Left renal cortex interstitium (tissue), 4 donors: ENCODE results near the gene TBPL1. TPM values are rescaled to one million over a fixed set of nuclear protein-coding genes. Genes with fewer than 3 reads are reported as not detected.
"Not testable (repeated sequence)": the region's sequence is repeated elsewhere in the genome, so short reads cannot be mapped to it uniquely, and the experiment has no call there.

Source experiments
- DNase-seq, 4 donors: peaks; one replicate each; pipeline ENCODE4 v3.0.0-alpha.2; 2013; ENCODE audit warnings: low read depth in 4 of 4, low spot score in 2 of 4, missing footprints in 1 of 4
- polyA plus RNA-seq, 4 donors: library from polyadenylated mRNA; unstranded; fragments of 120-200 nt; gene quantifications; one replicate each; pipeline ENCODE4 v1.2.1, GENCODE V29; 2013; ENCODE audit not compliant: insufficient read length in 4 of 4

TBPL1 gene
- polyA plus RNA-seq, 4 donors: 43.5 to 56.4 (median 48.4) TPM

DNA sequence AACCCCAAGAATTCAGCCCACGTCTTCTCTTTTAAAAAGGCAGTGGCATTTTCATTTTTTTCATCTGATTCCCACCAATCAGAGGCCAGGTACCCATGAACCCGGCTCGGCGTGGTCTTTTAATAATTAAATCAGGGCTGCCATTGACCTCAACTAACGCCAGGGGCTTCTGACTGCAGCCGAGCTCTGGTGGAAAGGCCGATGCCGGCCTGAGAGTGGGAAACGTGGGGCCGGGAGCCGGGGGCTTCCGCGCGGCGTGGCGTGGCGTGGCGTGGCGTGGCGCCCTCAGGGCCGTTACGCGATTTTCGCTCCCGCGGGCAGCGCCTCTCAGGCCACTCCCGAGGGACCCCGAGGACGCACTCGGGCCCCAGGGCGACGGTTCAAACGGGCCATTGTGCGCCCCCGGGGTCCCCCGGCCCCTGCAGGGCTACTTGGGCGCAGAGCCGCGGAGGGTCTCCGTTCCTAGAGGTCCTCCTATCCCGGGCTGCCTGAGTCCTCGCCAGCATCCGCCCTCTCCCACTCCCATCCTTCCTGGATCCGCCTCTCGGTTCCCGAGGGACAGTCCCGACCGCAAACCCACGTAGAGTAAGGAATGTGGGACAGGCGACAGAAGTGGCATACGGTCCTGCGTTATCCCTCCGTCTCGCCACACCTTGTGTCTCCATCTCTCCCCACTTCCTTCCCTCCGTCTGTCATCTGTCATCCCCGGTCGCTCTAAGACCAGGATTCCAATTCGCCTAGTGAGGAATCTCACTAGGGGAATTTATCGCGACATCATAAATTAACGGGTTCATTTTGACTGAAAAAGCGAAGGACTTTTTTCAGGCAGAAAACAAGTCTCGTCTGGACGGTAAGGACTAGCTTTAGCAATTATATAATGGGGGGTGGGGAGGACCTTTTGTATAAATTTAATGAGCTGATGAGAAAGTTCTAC is 876 bp upstream of the TBPL1 start:
- peak; percentile 46 to 84 (median 62) for DNase-seq

DNA sequence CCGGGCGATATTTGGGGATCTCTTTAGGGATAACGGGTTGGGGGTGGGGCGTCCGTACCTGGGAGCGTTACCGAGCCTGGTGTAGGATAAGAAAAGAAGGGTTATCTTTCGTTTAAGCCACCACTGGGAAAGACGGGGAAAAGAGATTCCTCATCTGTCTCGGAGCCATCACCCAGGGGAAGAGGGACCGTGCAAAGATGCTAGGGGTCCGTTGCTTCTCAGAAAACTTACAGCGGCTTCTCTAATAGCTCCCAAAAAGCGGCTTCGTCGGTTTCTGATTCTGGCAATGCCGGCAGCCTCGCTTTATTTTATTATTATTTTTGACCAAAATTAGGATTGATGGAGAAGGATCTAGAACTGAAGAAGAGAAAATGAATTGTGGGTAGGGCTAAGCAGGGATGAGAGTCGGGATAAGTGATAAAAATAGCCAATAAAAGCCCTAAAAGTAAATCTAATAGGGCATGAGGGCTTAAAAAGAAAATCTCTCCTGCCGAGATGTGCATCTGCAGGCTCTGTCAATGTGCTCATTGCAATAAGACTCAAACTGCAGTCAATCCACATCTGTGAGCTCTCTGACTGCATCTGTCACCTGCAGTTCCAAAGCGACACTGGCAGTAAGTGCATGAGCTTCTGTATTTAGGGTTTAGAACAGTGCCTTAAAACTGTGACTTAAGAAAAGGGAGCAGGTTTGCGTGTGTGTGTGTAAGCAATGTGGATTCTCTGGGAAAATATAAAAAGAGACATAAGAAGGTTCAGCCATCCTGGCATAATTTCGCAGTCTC is 801 bp downstream of the TBPL1 start:
- DNase-seq: no peak

DNA sequence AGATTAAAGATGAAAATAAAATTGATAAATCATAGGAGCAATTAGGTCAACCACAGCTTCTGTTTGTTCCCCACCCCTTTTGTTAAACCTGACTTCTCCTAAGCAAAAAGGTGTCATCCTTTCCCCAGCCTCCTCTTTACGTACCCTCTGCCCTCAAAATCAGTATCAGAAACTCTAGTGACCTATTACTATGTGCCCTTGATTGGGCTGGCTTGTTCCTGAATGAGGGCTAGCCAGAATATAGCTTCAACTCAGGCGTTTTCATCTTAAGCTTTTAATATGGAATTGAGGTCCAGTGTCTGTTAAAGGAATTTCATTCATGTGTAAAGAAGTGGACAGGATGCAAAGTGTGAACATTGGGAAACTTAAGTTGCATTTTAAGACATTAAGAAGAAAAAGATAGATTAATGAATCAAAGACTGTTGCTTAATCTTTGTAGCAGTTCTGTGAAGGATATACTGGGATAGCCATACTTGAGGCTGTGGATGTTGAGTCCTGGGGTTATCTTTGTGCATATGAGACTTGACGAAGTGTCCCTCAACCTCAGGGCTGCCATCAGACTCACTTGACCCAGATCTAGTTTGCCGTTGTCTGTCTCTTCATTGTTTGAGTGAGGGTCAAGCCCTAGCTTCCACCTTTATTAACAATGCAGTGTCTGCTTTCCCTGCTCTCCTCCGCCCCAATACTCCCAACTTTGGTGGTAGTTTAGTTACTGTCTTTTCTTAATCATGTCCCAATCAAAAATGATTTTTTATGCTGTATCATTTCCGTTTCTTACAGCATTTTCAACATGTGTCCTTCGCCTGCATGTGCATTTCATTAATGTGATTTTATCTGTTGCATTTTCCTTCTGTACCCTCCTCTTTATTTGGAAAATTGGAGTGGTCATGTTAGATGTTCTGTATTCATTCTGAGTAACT is 1.9 kb downstream of the TBPL1 start:
- DNase-seq: no peak

DNA sequence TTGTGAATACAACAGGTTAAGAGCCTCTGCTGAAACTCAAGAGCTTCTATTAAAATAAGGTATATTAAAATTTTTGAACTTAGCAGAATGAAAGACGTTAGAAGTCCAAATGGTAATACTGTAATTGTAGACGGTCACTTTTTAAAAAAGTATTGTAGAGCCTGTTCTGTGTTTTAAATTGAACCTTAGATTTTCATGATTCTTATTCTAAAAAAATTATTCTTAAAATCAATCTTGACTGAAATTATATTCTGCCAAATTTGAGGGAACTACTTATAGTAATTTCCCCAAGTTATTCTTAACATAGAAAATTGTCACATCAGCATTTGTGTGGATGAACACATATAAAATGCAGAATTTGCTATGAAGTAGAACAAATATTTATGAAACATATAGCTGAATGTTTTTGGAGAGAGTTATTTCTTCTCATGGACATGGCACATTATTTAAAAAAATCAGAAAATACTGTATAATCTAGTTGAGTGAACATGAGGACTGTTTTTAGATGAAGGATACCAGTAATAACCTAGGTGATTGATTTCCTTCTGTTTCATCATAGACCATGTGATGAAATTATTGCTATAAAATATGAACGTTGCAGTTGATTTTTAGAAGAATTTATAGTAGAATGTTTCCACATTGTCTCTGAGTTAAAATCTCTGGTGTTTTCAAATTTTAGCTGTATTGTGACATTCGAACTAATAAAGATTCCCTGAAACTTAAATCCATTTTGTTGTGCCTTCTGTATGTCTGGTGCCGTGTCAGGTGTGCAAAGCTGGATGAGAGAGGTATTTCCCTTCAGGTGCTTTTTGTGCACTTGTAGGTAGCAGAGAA is 2.8 kb downstream of the TBPL1 start:
- no peak for DNase-seq

DNA sequence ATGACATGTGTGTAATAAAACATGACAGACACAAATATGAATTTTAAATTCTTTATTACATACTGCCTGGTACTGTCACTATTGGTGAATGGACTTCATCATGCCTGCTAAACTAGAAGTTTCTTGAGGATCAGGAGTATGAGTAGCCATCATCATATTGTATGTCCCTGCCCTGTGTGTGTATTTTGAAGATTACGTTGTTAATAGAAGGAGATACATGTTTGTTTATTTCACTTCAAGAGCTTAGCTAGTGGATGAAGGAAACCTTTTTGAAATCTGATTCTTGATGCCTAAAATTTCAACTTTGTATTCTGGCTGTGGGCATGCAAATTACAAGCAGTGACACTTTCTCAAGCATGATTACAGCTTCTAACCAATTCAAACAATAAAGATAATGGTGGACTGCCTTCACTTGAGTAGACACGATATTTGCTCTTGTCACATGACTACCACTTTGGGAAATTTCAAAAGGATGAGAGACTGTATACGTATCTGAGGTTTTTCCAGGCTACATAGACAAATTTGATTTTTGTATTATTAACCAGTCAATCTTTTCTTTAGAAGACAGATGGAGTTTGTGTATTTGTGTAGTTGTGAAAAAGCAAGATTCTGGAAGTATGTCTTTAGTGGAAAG is 3.5 kb downstream of the TBPL1 start:
- no peak for DNase-seq

DNA sequence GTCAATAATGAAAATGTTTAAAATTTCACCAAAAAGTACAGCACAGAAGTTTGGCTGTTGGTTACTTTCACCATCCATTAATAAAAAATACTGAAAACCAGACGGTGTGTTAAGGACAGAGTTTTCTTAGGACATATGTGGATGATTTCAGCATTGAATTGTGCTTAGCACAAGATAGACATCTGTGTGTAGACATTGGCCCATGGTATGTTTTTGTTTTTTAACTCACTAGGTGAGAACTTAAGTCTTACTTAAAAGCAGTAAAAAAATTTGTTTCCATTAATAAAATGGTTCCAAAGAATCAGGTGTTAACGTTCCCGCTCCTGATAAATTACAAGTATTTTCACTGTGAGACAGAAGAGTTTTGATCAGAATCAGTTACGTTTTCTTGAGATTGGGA is 4.2 kb downstream of the TBPL1 start:
- no peak for DNase-seq

DNA sequence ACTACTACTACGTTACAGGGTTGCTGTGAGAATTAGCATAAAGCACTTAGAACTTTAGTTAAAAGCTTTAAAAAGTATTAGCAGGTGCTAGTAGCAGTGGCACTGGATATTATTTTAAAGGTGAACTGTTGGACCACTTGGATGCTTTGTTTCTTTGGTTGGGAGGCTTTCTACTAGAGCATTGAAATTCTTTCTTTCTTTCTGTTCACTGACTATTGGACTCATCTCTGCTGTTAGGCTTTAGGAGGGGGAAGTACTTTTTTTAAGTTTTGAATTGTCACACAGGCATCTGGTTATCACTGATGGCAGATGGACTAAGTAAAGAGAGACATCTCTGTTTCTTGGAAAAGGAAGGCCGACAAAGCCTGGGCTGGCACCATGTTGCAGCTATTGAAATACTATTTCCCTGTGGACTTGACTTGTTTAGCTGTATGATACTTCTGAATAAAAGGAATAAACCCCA is 4.8 kb downstream of the TBPL1 start:
- DNase-seq: no peak

DNA sequence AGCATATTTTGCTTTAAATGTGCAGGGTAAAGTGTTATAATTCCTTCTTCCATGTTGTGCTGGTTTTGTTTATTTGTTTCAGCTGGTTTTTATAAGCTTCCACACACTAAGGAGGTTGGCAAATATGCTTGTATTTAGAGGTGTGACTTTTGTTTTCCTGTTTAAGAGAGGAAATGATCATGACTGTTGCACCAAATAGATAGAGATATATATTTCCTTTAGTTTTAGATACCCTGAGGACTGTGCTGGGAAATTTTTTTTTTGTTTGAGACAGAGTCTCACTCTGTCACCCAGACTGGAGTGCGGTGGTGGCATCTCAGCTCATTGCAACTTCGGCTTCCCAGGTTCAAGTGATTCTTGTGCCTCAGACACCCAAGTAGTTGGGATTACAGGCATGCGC is 5.8 kb downstream of the TBPL1 start:
- DNase-seq: no peak

DNA sequence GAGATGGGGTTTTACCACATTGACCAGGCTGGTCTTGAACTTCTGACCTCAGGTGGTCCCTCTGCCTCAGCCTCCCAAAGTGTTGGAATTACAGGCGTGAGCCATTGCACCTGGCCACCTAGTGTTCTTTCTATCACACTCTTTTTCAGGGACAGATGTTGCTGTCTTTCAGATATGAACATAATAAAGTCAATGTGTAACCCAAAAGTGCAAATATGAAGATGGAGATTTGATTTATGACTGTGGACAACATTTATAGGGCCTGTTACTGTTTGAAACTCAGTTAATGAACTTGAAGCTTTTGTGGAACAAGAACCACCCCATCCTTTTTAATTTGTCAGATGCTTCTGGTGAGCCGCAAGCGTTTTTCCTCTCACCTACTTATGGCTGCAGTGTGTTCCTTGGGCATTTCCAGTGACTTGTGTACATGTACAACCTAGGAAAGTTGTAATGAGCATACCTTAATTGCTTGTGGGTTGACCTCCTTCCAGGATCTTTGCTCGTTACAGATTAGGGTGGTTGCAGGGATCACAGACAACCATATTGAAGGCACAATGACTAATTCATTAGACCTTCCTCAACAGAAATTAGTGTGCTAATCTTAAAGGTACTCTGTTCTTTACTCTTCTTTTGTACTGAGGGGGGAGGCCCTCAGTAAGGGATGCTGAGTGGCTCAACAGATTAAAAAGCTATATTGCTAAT is 6.8 kb downstream of the TBPL1 start:
- DNase-seq: no peak

DNA sequence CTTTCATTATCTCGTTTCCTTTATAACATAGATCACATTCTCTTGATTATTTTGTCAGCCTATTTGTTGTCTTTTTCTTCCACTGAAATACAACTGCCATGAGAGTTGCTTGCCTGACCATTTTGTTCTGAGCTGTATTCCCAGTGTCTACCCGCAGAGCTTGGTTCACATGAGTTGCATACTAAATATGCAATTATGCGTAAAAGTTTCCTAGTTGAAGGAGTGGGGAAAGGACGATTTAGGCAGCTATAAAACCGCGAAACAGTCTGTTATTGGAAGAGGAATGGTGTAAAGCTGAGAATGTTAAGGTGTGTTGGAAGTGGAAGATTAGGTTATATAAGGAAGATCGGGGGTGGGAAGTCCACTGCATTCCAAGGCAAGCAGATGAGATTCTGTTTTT is 8.8 kb downstream of the TBPL1 start:
- DNase-seq: no peak

DNA sequence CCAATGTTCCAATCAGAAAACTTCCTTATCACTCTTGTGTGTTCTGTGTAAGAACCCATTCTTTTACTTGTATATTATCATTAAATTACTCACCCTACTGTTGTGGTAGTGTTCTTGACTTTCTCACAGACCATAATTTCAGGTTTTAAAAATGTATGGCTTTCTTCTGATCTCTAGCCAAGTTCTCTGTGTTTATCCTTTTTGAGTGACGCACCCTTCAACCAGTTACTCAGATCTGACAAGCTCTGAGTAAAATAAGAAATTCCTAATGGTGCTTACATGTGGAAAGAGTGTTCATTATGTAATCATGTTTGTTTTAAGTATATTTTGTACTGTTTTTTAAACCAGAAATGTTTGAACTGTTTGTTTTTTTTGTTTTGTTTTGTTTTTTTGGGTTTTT is 11.0 kb downstream of the TBPL1 start:
- no peak for DNase-seq

DNA sequence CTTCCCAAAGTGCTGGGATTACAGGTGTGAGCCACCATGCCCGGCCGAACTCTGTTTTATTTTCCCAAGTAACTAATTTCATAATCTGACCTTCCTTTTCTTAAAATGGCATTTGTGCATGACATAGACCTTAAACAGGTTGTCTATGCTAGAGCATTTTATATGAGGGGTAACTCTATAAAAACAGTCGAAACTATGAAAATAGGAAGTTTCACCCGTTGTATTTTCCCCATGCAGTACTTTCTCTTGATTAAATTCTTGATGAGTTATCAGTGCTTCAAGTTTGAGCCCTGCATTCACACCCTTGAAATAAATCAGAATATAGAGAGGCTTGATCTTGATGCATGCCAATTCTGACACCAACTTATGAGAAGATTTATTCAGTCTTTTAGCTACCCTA is 11.7 kb downstream of the TBPL1 start:
- DNase-seq: no peak

DNA sequence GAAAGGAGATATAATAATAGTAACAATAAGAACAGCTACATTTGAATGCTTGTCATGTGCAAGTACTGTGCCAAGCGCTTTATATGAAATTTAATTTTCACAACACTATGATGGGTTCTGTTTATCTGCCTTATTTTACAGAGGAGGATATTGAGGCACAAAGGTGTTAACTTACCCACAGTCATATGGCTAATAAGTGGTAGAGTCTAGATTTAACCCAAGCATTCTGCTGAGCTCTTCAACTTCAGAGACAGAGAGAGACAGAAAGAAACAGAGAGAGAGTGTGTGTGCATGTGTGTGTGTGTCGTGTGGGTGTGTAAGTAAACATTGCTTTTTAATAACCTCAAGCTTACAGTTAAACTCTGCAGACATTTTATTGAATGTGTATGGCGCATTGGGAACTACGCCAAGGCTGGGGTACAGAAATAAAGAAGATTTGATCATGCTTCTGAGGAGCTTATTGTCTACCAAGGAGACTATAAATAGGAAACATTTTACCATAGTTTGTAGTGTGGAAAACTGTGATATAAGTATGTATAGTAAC is 12.9 kb downstream of the TBPL1 start:
- no peak for DNase-seq

DNA sequence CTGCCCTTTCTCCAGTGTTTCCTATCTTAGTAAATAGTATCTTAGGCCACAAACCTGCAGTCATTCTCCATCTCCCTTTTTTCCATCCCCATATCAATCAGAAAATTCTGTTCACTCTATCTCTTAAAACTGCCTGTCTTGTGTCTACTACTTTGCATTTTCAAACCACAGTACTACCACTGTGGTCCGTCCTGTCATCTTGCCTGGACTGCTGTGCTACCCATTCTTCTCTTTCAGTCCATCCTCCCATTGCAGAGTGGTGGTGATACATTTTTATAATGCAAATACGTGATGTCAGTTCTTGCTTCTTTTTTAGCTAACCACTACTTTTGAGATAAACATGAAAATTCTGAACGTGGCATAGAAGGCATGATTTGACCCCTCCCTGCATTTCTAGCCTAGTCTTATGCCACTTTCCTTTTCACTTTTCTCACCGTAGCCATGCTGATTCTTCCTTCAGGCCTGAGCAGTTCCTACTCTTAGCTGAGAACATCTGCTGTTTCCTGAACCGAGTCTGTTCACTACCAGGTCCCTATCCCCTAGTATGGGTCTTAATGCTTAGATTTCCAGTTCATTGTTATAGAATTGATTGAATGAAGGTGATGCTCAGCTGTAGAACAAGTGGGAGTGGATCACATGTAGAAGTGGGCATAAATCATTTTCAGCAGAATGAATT is 13.8 kb downstream of the TBPL1 start:
- no peak for DNase-seq

DNA sequence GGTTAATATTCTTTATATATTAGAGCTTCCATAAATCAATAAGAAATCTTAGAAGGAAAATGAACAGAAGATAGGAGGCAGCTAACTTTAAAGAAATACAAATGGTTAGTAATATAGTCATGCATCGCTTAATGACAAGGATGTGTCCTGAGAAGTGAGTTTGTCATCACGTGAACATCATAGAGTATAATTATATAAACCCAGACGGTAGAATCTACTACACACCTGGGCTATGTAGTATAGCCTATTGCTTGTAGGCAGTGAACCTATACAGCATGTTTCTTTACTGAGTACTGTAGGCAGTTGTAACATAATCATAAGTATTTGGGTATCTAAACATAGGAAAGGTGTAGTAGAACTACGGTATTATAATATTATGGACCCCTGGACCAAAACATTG is 14.3 kb downstream of the TBPL1 start:
- no peak for DNase-seq

DNA sequence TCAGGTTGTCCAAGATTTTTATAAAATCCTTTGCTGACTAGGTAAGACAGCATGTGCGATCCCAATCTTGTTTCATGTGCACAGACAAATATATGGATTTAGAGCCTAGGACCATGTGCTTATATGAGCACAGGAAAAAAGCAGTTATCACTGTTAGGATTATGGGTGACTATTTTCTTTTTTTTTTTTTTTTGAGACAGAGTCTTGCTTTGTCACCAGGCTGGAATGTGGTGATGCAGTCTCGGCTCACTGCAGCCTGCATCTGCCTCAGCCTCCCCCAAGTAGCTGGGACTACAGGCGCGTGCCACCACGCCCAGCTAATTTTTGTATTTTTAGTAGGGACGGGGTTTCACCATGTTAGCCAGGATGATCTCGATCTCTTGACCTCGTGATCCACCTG is 14.8 kb downstream of the TBPL1 start:
- not testable (repeated sequence) for DNase-seq

DNA sequence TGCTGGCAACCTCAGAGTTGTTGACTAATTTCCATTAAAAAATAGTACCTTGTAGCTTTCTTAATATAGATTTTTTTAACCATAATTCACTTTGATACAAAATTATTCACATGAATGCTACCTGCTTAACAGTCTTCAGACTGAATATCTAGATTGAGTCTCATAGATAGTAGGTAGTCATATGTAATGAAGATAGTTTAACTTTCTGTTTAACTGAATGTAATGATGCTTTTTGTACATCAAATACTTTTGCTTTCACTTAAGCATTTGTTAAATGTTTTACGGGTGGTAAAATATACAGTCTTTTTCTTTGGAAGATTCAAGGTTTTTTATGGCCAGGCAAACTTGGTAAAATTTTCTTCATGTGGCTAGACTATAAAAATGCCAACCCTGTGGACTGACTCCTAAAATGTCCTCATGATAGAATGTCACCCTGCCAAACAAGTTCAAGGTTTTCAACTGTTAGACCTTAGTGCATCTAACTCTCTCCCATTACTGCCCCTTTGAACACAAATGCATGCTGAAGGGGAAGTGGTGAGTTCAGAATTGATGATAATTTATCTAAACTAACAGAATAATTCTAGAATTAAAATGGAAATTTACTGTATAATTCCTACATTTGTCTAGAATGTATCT is 16.4 kb downstream of the TBPL1 start:
- DNase-seq: no peak
